ENCODE data around the gene UBALD1.
"Not testable (repeated sequence)": the region's sequence is repeated elsewhere in the genome, so short reads cannot be mapped to it uniquely, and the experiment has no call there.

Gene UBALD1

GRCh38 chr16:4654011-4654963, 39.6 kb upstream of the UBALD1 start:
- peaks cover 43% of the 10 kb centered on the region for H3K36me3 ChIP-seq (ENCODE audit: control insufficient read depth, insufficient read depth, low read length)
- no peak for DNase-seq (ENCODE audit: extremely low read depth, insufficient read length)
- H3K4me3 ChIP-seq (replicated peaks; ENCODE audit: low read depth, low read length): no peak overlapping the region
- TF ChIP-seq CTCF (IDR thresholded peaks at IDR 0.05; ENCODE audit: insufficient read depth, low read length, poor library complexity, severe bottlenecking): no peak
- no peaks in the 10 kb centered on the region for H3K27me3 ChIP-seq (replicated peaks; ENCODE audit: control insufficient read depth, insufficient read depth, low read length)

GRCh38 chr16:4652561-4652960, 37.9 kb upstream of the UBALD1 start:
- H3K4me3 ChIP-seq (replicated peaks; ENCODE audit: low read depth, low read length): no peak overlapping the region
- no peak for TF ChIP-seq CTCF (IDR thresholded peaks at IDR 0.05; ENCODE audit: insufficient read depth, low read length, poor library complexity, severe bottlenecking)
- H3K36me3 ChIP-seq (ENCODE audit: control insufficient read depth, insufficient read depth, low read length): peaks cover 38% of the 10 kb centered on the region
- no peak for DNase-seq (ENCODE audit: extremely low read depth, insufficient read length)
- H3K27me3 ChIP-seq (replicated peaks; ENCODE audit: control insufficient read depth, insufficient read depth, low read length): no peaks in the 10 kb centered on the region

- DNase-seq (ENCODE audit: extremely low read depth, insufficient read length): no peak
- no peak for TF ChIP-seq CTCF (IDR thresholded peaks at IDR 0.05; ENCODE audit: insufficient read depth, low read length, poor library complexity, severe bottlenecking)
- peaks cover 34% of the 10 kb centered on the region for H3K36me3 ChIP-seq (ENCODE audit: control insufficient read depth, insufficient read depth, low read length)
- no peak overlapping the region for H3K4me3 ChIP-seq (replicated peaks; ENCODE audit: low read depth, low read length)
- no peaks in the 10 kb centered on the region for H3K27me3 ChIP-seq (replicated peaks; ENCODE audit: control insufficient read depth, insufficient read depth, low read length)
Measured at GRCh38 chr16:4651827-4652226, 37.1 kb upstream of the UBALD1 start.

GRCh38 chr16:4650443-4651074, 35.9 kb upstream of the UBALD1 start:
- not testable (repeated sequence) for H3K27me3 ChIP-seq (replicated peaks; ENCODE audit: control insufficient read depth, insufficient read depth, low read length); DNase-seq (ENCODE audit: extremely low read depth, insufficient read length); H3K4me3 ChIP-seq (replicated peaks; ENCODE audit: low read depth, low read length)
- peak; percentile 88 for TF ChIP-seq CTCF (IDR thresholded peaks at IDR 0.05; ENCODE audit: insufficient read depth, low read length, poor library complexity, severe bottlenecking)
- H3K36me3 ChIP-seq (ENCODE audit: control insufficient read depth, insufficient read depth, low read length): peaks cover 33% of the 10 kb centered on the region

GRCh38 chr16:4649744-4650442, 35.2 kb upstream of the UBALD1 start:
- no peak for DNase-seq (ENCODE audit: extremely low read depth, insufficient read length)
- H3K27me3 ChIP-seq (replicated peaks; ENCODE audit: control insufficient read depth, insufficient read depth, low read length): no peaks in the 10 kb centered on the region
- peaks cover 27% of the 10 kb centered on the region for H3K36me3 ChIP-seq (ENCODE audit: control insufficient read depth, insufficient read depth, low read length)
- no peak overlapping the region for H3K4me3 ChIP-seq (replicated peaks; ENCODE audit: low read depth, low read length)
- no peak for TF ChIP-seq CTCF (IDR thresholded peaks at IDR 0.05; ENCODE audit: insufficient read depth, low read length, poor library complexity, severe bottlenecking)

Data from GM06990 (cell line).